Skeletal muscle tissue (tissue), 4 donors: ENCODE results near the gene NPSR1. TPM values are rescaled to one million over a fixed set of nuclear protein-coding genes. Genes with fewer than 3 reads are reported as not detected.

Experiments used
- H3K27ac ChIP-seq: one replicate; pipeline ENCODE4 v1.7.0; 2013; ENCODE audit warnings: mild to moderate bottlenecking, low read depth, low read length, inconsistent platforms
- H3K27me3 ChIP-seq, 3 donors: one replicate each; pipeline ENCODE4 v1.7.0; 2013; ENCODE audit warnings: low read length in 3 of 3; ENCODE audit not compliant: control insufficient read depth in 3 of 3, insufficient read depth in 3 of 3
- H3K36me3 ChIP-seq, 3 donors: one replicate each; pipeline ENCODE4 v1.7.0; 2013; ENCODE audit warnings: low read length in 3 of 3; ENCODE audit not compliant: control insufficient read depth in 3 of 3, insufficient read depth in 3 of 3
- H3K4me1 ChIP-seq, 3 donors: one replicate each; pipeline ENCODE4 v1.7.0; 2013; ENCODE audit warnings: low read length in 3 of 3, mild to moderate bottlenecking in 3 of 3; ENCODE audit not compliant: control insufficient read depth in 3 of 3, insufficient read depth in 3 of 3
- H3K4me3 ChIP-seq, 3 donors: one replicate each; pipeline ENCODE4 v1.7.0; 2013; ENCODE audit warnings: low read length in 3 of 3
- H3K9ac ChIP-seq, 3 donors: one replicate each; pipeline ENCODE4 v1.7.0; 2013; ENCODE audit warnings: low read length in 3 of 3, mild to moderate bottlenecking in 3 of 3, moderate library complexity in 2 of 3, low read depth in 1 of 3
- H3K9me3 ChIP-seq, 3 donors: one replicate each; pipeline ENCODE4 v1.7.0; 2013; ENCODE audit warnings: low read length in 3 of 3; ENCODE audit not compliant: control insufficient read depth in 3 of 3
- total RNA-seq: library from RNA; depleted of rRNA; stranded (reverse); fragments of >200 nt; gene quantifications from one replicate; pipeline ENCODE4 v1.2.3, GENCODE V29; 2014
- donor health status: Osteomylitis.

The NPSR1 gene
- total RNA-seq, 1 donor from 2014 or later = 1.6 TPM

DNA sequence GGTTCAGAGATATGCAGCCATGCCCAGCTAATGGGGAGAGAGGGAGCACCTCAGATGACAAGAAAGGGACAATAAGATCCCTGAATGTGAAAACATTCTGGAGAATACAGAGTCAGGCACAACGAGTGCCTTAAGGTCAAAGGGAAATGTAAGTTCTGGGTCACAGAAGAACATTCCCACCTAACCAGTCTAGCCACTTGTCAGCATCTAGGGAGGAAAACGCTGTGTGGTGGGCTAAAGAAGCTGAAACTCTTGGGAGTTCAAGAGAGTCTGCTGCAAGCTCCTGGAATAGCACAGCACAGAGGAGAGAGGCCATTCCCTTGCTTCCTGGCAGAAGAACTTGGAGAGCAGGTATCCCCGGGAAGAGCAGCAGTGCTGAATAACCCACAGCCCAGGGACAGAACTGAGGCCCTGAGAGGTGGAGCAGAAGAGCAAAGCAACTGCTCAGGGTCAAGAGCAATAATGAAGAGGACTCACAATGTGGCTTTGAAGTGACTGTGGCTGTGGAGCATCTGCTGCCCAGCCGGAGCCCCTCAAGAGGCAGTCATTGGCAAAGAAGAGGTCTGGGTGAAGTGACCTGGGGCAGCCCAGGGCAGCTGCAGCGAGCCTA lies 182.3 kb downstream of the NPSR1 start:
- Histone ChIP-seq H3K27ac (no peak overlapping the region), H3K9me3 (no peaks in the 10 kb centered on the region), H3K4me1 (no peaks in the 10 kb centered on the region), H3K27me3 (no peaks in the 10 kb centered on the region), H3K9ac (no peak overlapping the region), H3K36me3 (no peaks in the 10 kb centered on the region), H3K4me3 (no peak overlapping the region)

DNA sequence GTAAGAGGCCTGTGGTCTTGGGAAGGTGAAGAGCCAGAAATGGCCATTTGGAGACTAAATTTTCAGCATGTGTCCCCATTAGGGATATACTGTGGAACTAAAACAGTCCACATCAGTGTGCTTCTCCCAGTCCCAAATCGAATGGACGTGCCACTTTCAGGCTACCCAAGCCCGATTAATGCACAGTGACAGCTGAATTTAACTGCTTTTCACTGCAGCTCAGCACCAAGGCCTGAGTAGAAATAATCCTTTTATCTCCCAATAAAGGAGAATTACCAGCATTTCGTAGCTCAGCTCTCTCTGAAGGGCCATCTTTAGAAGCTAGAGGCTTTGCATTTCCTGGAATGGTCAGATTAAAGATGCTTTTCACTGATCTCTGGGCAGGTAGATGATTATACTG lies 183.3 kb downstream of the NPSR1 start:
- Histone ChIP-seq H3K4me3 (no peak overlapping the region), H3K4me1 (no peaks in the 10 kb centered on the region), H3K27ac (no peak overlapping the region), H3K9ac (no peak overlapping the region), H3K27me3 (no peaks in the 10 kb centered on the region), H3K9me3 (no peaks in the 10 kb centered on the region), H3K36me3 (no peaks in the 10 kb centered on the region)

DNA sequence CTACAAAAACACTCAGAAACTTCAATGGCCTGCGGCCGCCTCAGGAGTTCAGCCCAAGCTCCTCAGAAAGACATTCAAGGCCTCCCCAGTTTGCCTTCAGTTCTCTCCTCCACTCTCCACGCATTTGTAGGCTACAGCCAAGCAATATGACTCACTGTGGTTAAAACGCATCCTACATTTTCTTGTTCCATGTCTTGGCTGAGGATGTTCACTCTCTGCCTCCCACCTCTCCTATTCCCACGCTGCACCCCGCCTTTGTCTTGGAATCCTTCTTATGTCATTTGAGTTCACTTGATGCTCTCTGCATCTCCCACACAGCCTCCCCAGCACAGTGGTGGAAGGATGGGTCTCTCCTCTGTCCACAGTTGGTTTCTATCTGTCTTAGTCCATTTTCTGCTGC lies 184.8 kb downstream of the NPSR1 start:
- Histone ChIP-seq H3K36me3 (no peaks in the 10 kb centered on the region), H3K9ac (no peak overlapping the region), H3K4me1 (no peaks in the 10 kb centered on the region), H3K9me3 (no peaks in the 10 kb centered on the region), H3K4me3 (no peak overlapping the region), H3K27me3 (no peaks in the 10 kb centered on the region), H3K27ac (no peak overlapping the region)

DNA sequence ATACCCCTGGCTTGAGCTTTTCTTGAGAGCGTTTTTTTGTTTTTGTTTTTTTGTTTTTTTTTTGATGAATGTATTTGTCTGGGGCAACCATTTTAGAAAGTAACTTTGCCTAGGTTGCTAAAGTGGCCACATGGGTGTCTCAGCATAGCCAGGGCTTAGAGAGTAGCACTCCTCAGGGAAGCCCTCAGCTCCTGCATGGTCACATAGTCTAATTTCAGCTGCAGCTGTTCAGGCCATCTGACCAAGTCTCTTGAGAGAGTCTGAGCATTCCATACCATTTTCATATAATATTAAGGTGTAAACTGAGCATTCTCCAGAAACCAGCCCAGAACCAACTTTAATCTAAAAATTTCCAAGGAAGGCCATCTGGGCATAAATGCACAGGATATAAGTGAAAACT lies 186.4 kb downstream of the NPSR1 start:
- Histone ChIP-seq H3K27me3 (no peaks in the 10 kb centered on the region), H3K36me3 (no peaks in the 10 kb centered on the region), H3K9me3 (no peaks in the 10 kb centered on the region), H3K27ac (no peak overlapping the region), H3K9ac (no peak overlapping the region), H3K4me1 (no peaks in the 10 kb centered on the region), H3K4me3 (no peak overlapping the region)

DNA sequence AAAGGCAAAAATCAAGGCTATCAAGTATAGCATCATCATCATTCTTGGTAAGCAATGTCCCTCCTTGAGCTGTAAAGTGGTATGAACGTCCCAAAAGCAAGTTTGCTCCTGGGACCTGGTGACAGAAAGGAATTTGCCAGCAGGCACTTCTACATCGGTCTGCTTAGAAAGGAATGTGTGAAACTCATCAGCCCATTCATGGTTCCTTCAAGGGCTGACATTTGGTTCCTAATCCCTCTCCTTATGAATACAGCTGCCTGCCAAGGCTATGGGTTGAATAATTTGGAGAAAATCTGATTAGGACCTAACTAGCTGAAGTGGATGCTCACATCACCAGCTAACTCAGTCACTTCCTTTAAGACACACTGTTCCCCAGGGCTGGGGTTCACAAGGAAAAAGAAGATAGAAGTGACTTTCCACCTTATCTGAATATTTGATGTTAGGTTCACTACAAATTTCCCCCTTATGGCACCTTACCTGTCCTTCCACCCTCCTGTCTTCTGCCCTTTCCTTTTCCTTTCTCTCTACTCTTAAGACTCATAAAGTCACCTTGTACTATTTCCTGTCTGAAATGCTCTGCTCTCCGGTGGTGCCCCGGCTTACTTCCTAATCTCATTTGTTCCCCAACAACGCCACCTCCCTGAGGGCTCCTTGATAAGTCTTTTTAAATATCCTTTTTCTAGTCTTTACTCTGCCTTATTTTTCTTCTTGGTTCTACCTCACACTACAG lies 187.1 kb downstream of the NPSR1 start:
- H3K9ac ChIP-seq = no peak overlapping the region
- H3K27me3 ChIP-seq = no peaks in the 10 kb centered on the region
- no peaks in the 10 kb centered on the region for H3K36me3 ChIP-seq
- no peak overlapping the region for H3K27ac ChIP-seq
- H3K4me3 ChIP-seq = no peak overlapping the region
- no peaks in the 10 kb centered on the region for H3K9me3 ChIP-seq
- H3K4me1 ChIP-seq = no peaks in the 10 kb centered on the region

DNA sequence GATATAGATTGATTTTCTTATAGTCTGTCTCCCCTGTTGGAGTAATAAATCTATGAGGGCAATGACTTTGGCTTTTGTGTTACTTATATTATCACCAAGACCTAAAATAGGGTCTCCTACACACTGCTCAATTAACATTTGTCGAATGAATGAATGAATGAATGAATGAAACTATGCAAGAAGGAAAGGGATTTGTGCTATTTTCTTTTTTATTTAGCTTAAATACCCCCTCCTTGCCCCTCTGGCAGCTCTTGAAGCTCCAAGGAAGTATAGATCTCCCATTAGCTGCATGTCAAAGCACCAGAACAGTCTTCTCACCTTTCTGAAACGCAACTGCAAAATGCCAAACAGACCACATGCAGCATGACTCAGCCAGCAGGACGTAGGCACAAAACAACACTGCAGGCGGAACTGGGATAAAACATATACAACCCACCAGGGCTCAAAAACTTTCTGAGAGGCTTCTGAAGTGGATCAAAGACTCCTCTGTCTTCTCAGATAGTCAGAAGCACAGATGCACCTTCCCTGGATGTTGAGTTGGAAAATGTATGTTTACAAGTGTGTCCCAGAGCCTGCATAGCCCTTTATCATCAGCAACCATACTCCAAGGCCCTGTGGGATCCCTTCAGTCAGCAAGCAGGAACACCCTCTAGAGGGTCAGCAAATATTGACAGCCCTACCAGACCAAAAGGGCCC lies 187.8 kb downstream of the NPSR1 start:
- Histone ChIP-seq H3K27me3 (no peaks in the 10 kb centered on the region), H3K4me1 (no peaks in the 10 kb centered on the region), H3K4me3 (no peak overlapping the region), H3K36me3 (no peaks in the 10 kb centered on the region), H3K9ac (no peak overlapping the region), H3K27ac (no peak overlapping the region), H3K9me3 (no peaks in the 10 kb centered on the region)

DNA sequence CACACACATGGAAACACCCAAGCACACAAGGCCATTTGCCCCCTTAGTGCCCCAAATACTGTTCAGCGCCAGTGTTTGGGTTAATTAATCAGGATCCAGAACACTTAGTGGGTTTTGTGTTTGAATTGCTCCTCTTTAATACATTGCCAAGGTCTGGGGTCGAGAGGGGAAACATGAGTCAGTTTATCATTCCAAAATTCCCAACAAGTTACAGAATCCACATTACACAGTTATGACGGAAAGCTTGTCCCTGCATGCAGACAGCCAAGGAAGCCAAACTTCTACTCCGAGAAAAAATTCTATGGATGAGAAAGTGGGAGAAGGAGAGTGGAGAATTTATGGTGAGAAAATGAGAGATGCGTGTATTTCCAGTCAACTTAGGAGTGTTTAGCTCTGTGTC lies 189.0 kb downstream of the NPSR1 start:
- H3K4me3 ChIP-seq = no peak overlapping the region
- H3K9ac ChIP-seq = no peak overlapping the region
- no peaks in the 10 kb centered on the region for H3K36me3 ChIP-seq
- H3K27me3 ChIP-seq = no peaks in the 10 kb centered on the region
- H3K27ac ChIP-seq = no peak overlapping the region
- no peaks in the 10 kb centered on the region for H3K9me3 ChIP-seq
- H3K4me1 ChIP-seq = no peaks in the 10 kb centered on the region

DNA sequence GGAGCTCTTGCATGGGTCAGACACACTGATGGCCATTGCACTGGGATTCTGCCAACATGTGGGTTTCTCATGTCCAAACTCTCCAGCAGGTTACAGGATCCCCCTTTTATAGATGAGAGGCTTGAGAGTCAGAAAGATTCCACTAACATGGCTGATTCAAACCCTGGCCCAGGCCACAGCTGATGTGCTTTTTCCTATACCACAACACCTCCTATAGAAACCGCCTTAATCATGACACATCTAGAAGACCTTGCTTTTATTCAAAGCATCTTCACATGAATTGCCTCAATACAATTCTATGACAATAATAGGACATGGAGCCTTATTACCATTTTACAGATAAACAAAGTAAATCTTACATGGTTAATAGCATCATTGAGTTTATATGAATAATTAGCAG lies 190.7 kb downstream of the NPSR1 start:
- H3K9me3 ChIP-seq = no peaks in the 10 kb centered on the region
- H3K27ac ChIP-seq = no peak overlapping the region
- H3K4me3 ChIP-seq = no peak overlapping the region
- no peaks in the 10 kb centered on the region for H3K36me3 ChIP-seq
- H3K4me1 ChIP-seq = no peaks in the 10 kb centered on the region
- H3K27me3 ChIP-seq = no peaks in the 10 kb centered on the region
- H3K9ac ChIP-seq = no peak overlapping the region

DNA sequence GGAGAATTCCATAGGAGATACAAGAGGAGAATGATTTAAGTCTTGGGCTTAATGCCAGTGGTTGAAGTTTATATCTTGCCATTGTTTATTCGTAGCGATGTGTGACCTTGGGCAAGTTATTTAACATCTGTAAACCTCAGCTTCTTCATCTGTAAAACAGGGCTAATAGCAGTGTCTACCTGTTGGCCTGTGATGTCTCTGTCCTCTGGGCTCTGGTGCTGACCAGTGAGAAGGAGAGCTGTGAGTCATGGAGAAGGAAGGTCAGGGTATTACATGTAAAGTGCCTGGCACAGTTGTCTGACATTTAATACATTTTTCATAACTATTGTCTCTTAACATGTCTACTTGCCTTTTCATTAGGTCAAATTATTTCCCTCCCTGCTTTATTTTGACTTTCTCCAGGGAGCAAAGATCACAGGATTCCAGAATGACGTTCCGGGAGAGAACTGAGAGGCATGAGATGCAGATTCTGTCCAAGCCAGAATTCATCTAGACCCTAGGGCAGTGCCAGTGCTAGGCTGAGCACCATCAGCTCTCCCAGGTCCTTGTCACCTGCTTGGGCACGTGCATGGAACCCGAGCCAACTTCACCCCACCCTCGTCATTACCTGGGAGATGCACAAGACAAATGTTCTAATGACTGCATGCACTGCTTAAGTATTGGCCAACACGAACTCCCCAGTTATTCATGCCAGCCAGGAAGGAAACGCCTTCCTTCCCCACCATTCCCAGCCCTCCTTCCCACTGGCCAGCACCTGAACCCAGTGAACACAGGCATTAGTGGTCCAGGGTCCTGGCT lies 191.3 kb downstream of the NPSR1 start:
- H3K4me3 ChIP-seq = no peak overlapping the region
- no peaks in the 10 kb centered on the region for H3K4me1 ChIP-seq
- no peaks in the 10 kb centered on the region for H3K9me3 ChIP-seq
- no peaks in the 10 kb centered on the region for H3K36me3 ChIP-seq
- no peak overlapping the region for H3K27ac ChIP-seq
- H3K27me3 ChIP-seq = no peaks in the 10 kb centered on the region
- H3K9ac ChIP-seq = no peak overlapping the region

DNA sequence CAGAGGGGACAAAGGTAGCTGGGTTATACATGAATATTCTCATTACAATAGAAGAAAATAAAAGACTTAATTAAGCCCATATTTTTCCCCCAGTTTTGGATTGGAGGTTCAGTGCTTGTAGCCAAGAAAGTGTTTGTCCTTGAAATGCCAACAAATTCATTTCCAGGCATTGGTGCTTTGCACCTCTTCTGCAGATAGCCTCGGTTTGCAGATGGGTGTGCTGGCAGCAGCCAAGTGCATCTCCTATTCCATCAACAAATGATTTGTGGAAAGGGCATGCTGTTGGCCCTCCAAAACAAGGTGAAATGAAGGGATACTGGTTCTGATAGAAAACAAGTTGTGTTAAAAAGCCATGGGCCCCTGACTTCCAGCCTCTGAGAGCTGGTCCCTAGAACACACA lies 192.0 kb downstream of the NPSR1 start:
- no peak overlapping the region for H3K27ac ChIP-seq
- no peaks in the 10 kb centered on the region for H3K27me3 ChIP-seq
- no peaks in the 10 kb centered on the region for H3K9me3 ChIP-seq
- no peaks in the 10 kb centered on the region for H3K4me1 ChIP-seq
- H3K9ac ChIP-seq = no peak overlapping the region
- no peaks in the 10 kb centered on the region for H3K36me3 ChIP-seq
- H3K4me3 ChIP-seq = no peak overlapping the region
